GM10266 (cell line): ENCODE results near the gene NINJ2.
A peak's percentile ranks its signal among the peaks of the same experiment; 100 is the strongest.

Experiments used
- DNase-seq: peaks from one replicate; pipeline ENCODE4 v3.0.0; 2012; ENCODE audit errors: extremely low spot score
- CTCF ChIP-seq: IDR thresholded peaks from 2 replicates; pipeline ENCODE4 v1.5.1; 2012; ENCODE audit warnings: mild to moderate bottlenecking, low read depth; ENCODE audit not compliant: control insufficient read depth, insufficient read depth; ENCODE audit errors: missing control alignments

Gene NINJ2

GRCh38 chr12:697481-697880 lies 34.2 kb upstream of the NINJ2 start:
- no peak for TF ChIP-seq CTCF
- DNase-seq: no peak

- DNase-seq: no peak
- TF ChIP-seq CTCF: no peak
Measured at GRCh38 chr12:694734-695503, 31.7 kb upstream of the NINJ2 start.

GRCh38 chr12:693934-694533 lies 30.8 kb upstream of the NINJ2 start:
- TF ChIP-seq CTCF: no peak
- DNase-seq: no peak

GRCh38 chr12:692274-692673 lies 29.0 kb upstream of the NINJ2 start:
- TF ChIP-seq CTCF: no peak

GRCh38 chr12:690466-690865 lies 27.2 kb upstream of the NINJ2 start:
- no peak for DNase-seq
- TF ChIP-seq CTCF: no peak

More at GRCh38 chr12:692274-692673, 29.0 kb upstream of the NINJ2 start:
- DNase-seq: no peak

- TF ChIP-seq CTCF: no peak
- peak; percentile 64 for DNase-seq
Measured at GRCh38 chr12:685388-685787, 22.1 kb upstream of the NINJ2 start.

GRCh38 chr12:684416-684815 lies 21.2 kb upstream of the NINJ2 start:
- no peak for TF ChIP-seq CTCF
- no peak for DNase-seq
